Subcutaneous adipose tissue (tissue), 4 donors: ENCODE data around the gene SLC26A5. TPM values are rescaled to one million over a fixed set of nuclear protein-coding genes. Genes with fewer than 3 reads are reported as not detected.

ENCODE experiments used
- CTCF ChIP-seq: fragments of 450-650 bp; IDR thresholded peaks from one replicate; pipeline ENCODE4 v1.5.1; 2016; ENCODE audit warnings: low read depth, mild to moderate bottlenecking, control low read depth, antibody characterized with exemption, moderate library complexity
- total RNA-seq, 4 donors: library from RNA; depleted of rRNA; stranded (reverse); fragments of >200 nt; gene quantifications; one replicate each; pipeline ENCODE4 v1.1.0, GENCODE V29; 2016

The SLC26A5 gene
- total RNA-seq, 4 donors from 2014 or later = 0.22 to 2.3 (median 0.34) TPM; not detected in 1

GRCh38 chr7:103349805-103350204, 96.2 kb downstream of the SLC26A5 start:
- TF ChIP-seq CTCF = no peak

GRCh38 chr7:103348959-103349358, 97.0 kb downstream of the SLC26A5 start:
- TF ChIP-seq CTCF = no peak

- TF ChIP-seq CTCF = no peak
These were observed 97.6 kb downstream of the SLC26A5 start for GRCh38 chr7:103348452-103348851.

GRCh38 chr7:103347507-103348267, 98.3 kb downstream of the SLC26A5 start, which contains the start of gene PSMC2:
Gene PSMC2 (plus strand): TSS chr7:103347643. CDS start chr7:103347712, 69 bp downstream.
- no peak for TF ChIP-seq CTCF

GRCh38 chr7:103346396-103346795, 99.6 kb downstream of the SLC26A5 start:
- TF ChIP-seq CTCF = no peak

GRCh38 chr7:103344453-103345149, 101.4 kb downstream of the SLC26A5 start, which contains the start of gene DNAJC2:
Gene DNAJC2 (minus strand): TSS chr7:103344767. CDS start chr7:103344622, 145 bp downstream.
- TF ChIP-seq CTCF = no peak

- no peak for TF ChIP-seq CTCF
These were observed 102.1 kb downstream of the SLC26A5 start for GRCh38 chr7:103343758-103344452.
